Measurements from ENCODE around the gene AHI1. TPM values are rescaled to one million over a fixed set of nuclear protein-coding genes. Genes with fewer than 3 reads are reported as not detected.

The AHI1 gene
- total RNA-seq, 1 experiment from 2014 or later: 11.3 TPM

- no peaks in the 10 kb centered on the region for H3K9me3 ChIP-seq
- H3K9me3 Mint-ChIP-seq (ENCODE audit: unreplicated experiment): peaks cover 12% of the 10 kb centered on the region
- no peak for DNase-seq
- intact Hi-C loops (cut with micrococcal nuclease; ENCODE audit: unreplicated experiment): no loop called here
- H3K4me3 Mint-ChIP-seq (ENCODE audit: unreplicated experiment): no peak overlapping the region
- H3K27ac Mint-ChIP-seq (ENCODE audit: unreplicated experiment): no peak overlapping the region
- BruUV-seq (replicated peaks): no TSS peak
- H3K27me3 ChIP-seq (replicated peaks; ENCODE audit: control insufficient read depth, insufficient read depth, low read length): no peaks in the 10 kb centered on the region
- no peaks in the 10 kb centered on the region for H3K4me1 Mint-ChIP-seq (ENCODE audit: low read depth, unreplicated experiment)
- TF ChIP-seq, protein P1, sequence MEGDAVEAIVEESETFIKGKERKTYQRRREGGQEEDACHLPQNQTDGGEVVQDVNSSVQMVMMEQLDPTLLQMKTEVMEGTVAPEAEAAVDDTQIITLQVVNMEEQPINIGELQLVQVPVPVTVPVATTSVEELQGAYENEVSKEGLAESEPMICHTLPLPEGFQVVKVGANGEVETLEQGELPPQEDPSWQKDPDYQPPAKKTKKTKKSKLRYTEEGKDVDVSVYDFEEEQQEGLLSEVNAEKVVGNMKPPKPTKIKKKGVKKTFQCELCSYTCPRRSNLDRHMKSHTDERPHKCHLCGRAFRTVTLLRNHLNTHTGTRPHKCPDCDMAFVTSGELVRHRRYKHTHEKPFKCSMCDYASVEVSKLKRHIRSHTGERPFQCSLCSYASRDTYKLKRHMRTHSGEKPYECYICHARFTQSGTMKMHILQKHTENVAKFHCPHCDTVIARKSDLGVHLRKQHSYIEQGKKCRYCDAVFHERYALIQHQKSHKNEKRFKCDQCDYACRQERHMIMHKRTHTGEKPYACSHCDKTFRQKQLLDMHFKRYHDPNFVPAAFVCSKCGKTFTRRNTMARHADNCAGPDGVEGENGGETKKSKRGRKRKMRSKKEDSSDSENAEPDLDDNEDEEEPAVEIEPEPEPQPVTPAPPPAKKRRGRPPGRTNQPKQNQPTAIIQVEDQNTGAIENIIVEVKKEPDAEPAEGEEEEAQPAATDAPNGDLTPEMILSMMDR (IDR thresholded peaks at IDR 0.05; ENCODE audit: insufficient read depth in 1 of 2, low read depth in 1 of 2, low read length in 1 of 2, severe bottlenecking in 1 of 2, unreplicated experiment in 1 of 2): no peak
- H3K4me1 ChIP-seq: no peaks in the 10 kb centered on the region
- H3K36me3 Mint-ChIP-seq (ENCODE audit: insufficient read depth, unreplicated experiment): no peaks in the 10 kb centered on the region
- POLR2A ChIA-PET: no interaction called here
- no peaks in the 10 kb centered on the region for H3K27me3 Mint-ChIP-seq (ENCODE audit: insufficient read depth, unreplicated experiment)
- no peak overlapping the region for H3K4me3 ChIP-seq (ENCODE audit: low read depth, low read length)
- CTCF ChIA-PET: no interaction called here
- H3K36me3 ChIP-seq (ENCODE audit: control insufficient read depth, insufficient read depth, low read length): no peaks in the 10 kb centered on the region
Measured at GRCh38 chr6:135285165-135285564, 212.4 kb downstream of the AHI1 start.

- no peaks in the 10 kb centered on the region for H3K9me3 ChIP-seq
- Mint-ChIP-seq H3K27me3 (ENCODE audit: insufficient read depth, unreplicated experiment) (no peaks in the 10 kb centered on the region), H3K9me3 (ENCODE audit: unreplicated experiment) (peaks cover 12% of the 10 kb centered on the region), H3K4me3 (ENCODE audit: unreplicated experiment) (no peak overlapping the region), H3K36me3 (ENCODE audit: insufficient read depth, unreplicated experiment) (no peaks in the 10 kb centered on the region), H3K4me1 (ENCODE audit: low read depth, unreplicated experiment) (no peaks in the 10 kb centered on the region), H3K27ac (ENCODE audit: unreplicated experiment) (no peak overlapping the region)
- H3K36me3 ChIP-seq (ENCODE audit: control insufficient read depth, insufficient read depth, low read length): no peaks in the 10 kb centered on the region
- H3K27me3 ChIP-seq (replicated peaks; ENCODE audit: control insufficient read depth, insufficient read depth, low read length): no peaks in the 10 kb centered on the region
- ChIA-PET CTCF (no interaction called here), POLR2A (no interaction called here)
- intact Hi-C loops (cut with micrococcal nuclease; ENCODE audit: unreplicated experiment): no loop called here
- no peak for DNase-seq
- TF ChIP-seq, protein P1 (IDR thresholded peaks at IDR 0.05; ENCODE audit: insufficient read depth in 1 of 2, low read depth in 1 of 2, low read length in 1 of 2, severe bottlenecking in 1 of 2, unreplicated experiment in 1 of 2): no peak
- no TSS peak for BruUV-seq (replicated peaks)
- H3K4me1 ChIP-seq: no peaks in the 10 kb centered on the region
- H3K4me3 ChIP-seq (ENCODE audit: low read depth, low read length): no peak overlapping the region
Measured at GRCh38 chr6:135283926-135284325, 213.6 kb downstream of the AHI1 start.

- H3K4me3 Mint-ChIP-seq (ENCODE audit: unreplicated experiment): no peak overlapping the region
- Histone ChIP-seq H3K4me1 (no peaks in the 10 kb centered on the region), H3K4me3 (ENCODE audit: low read depth, low read length) (no peak overlapping the region), H3K9me3 (no peaks in the 10 kb centered on the region), H3K36me3 (ENCODE audit: control insufficient read depth, insufficient read depth, low read length) (no peaks in the 10 kb centered on the region), H3K27me3 (replicated peaks; ENCODE audit: control insufficient read depth, insufficient read depth, low read length) (no peaks in the 10 kb centered on the region)
- ChIA-PET POLR2A (no interaction called here), CTCF (no interaction called here)
- DNase-seq: no peak
- no peaks in the 10 kb centered on the region for H3K27me3 Mint-ChIP-seq (ENCODE audit: insufficient read depth, unreplicated experiment)
- H3K27ac Mint-ChIP-seq (ENCODE audit: unreplicated experiment): no peak overlapping the region
- H3K36me3 Mint-ChIP-seq (ENCODE audit: insufficient read depth, unreplicated experiment): no peaks in the 10 kb centered on the region
- intact Hi-C loops (cut with micrococcal nuclease; ENCODE audit: unreplicated experiment): no loop called here
- TF ChIP-seq, protein P1 (IDR thresholded peaks at IDR 0.05; ENCODE audit: insufficient read depth in 1 of 2, low read depth in 1 of 2, low read length in 1 of 2, severe bottlenecking in 1 of 2, unreplicated experiment in 1 of 2): no peak
- H3K9me3 Mint-ChIP-seq (ENCODE audit: unreplicated experiment): peaks cover 10% of the 10 kb centered on the region
- no TSS peak for BruUV-seq (replicated peaks)
- no peaks in the 10 kb centered on the region for H3K4me1 Mint-ChIP-seq (ENCODE audit: low read depth, unreplicated experiment)
Measured at GRCh38 chr6:135282395-135282794, 215.1 kb downstream of the AHI1 start.

Measured in Caco-2 (cell line).